ENCODE measurements around the gene HCFC1. TPM values are rescaled to one million over a fixed set of nuclear protein-coding genes. Genes with fewer than 3 reads are reported as not detected.

Gene HCFC1
- total and polyA plus RNA-seq, 2 of the 8 experiments (the other 6 are each of a cell fraction or from before 2014, with no cell fraction given) = 24.9 to 117 TPM

GRCh38 chrX:153971124-153971449, 531 bp downstream of the HCFC1 start:
- Histone ChIP-seq H4K5ac (ENCODE audit: insufficient read length, low read depth, low read length) (peak overlapping the region; percentile 96), H3K27ac (ENCODE audit: low read depth, low read length) (peak overlapping the region; percentile 99), H3K4me2 (ENCODE audit: insufficient read depth in 1 of 2, low read depth in 2 of 2, low read length in 2 of 2) (peak overlapping the region; percentile 66 to 69), H2BK120ac (replicated peaks; ENCODE audit: low read depth, low read length) (peak overlapping the region; percentile 83), H3K23ac (ENCODE audit: insufficient read length) (no peak overlapping the region), H3K79me1 (ENCODE audit: low read depth, low read length) (peaks cover 2% of the 10 kb centered on the region; the same call in 1 of the 2 replicates), H3K18ac (ENCODE audit: extremely low read depth, low read length) (peak overlapping the region; percentile 96), H2BK12ac (ENCODE audit: low read depth, low read length) (no peak overlapping the region), H3K79me2 (ENCODE audit: control insufficient read depth in 1 of 2, insufficient read depth in 2 of 2, low read length in 2 of 2) (peaks cover 36 to 46% of the 10 kb centered on the region in 2 experiments), H3K27me3 (replicated peaks in 1 of 4; ENCODE audit: control insufficient read depth in 3 of 4, extremely low read depth in 1 of 4, insufficient read depth in 3 of 4, low read length in 3 of 4) (no peaks in the 10 kb centered on the region), H2AK5ac (ENCODE audit: low read depth, low read length) (no peak overlapping the region), H2BK15ac (ENCODE audit: low read length) (no peak overlapping the region), H3K9me3 (ENCODE audit: insufficient read depth in 2 of 2, low read depth in 1 of 2, low read length in 1 of 2) (no peaks in the 10 kb centered on the region), H3K4me3 (ENCODE audit: extremely low read depth in 1 of 4, insufficient read depth in 2 of 4, low read depth in 3 of 4, low read length in 4 of 4) (peak overlapping the region; percentile 92 to 99 (median 95)), H4K8ac (ENCODE audit: extremely low read depth, insufficient read depth, low read length) (peak overlapping the region; percentile 100), H3K4me1 (replicated peaks in 1 of 4; ENCODE audit: control insufficient read depth in 3 of 4, insufficient read depth in 4 of 4, low read length in 3 of 4) (peaks cover 4 to 26% (median 15%) of the 10 kb centered on the region in 4 experiments), H2BK20ac (ENCODE audit: low read length) (no peak overlapping the region), H3K23me2 (ENCODE audit: low read depth, low read length) (peaks cover 8% of the 10 kb centered on the region; the same call in 1 of the 2 replicates), H4K91ac (replicated peaks; ENCODE audit: insufficient read length, low read length) (peak overlapping the region; percentile 100), H3K9ac (replicated peaks in 1 of 4; ENCODE audit: extremely low read depth in 1 of 4, low read depth in 3 of 4, low read length in 3 of 4) (peak overlapping the region; percentile 95 to 100 (median 99)), H2BK5ac (ENCODE audit: low read depth, low read length) (peak overlapping the region; percentile 99), H4K20me1 (replicated peaks in 1 of 2; ENCODE audit: control insufficient read depth in 1 of 2, insufficient read depth in 2 of 2, low read length in 2 of 2) (peaks cover 18 to 24% of the 10 kb centered on the region in 2 experiments), H2AFZ (ENCODE audit: low read length) (no peak overlapping the region), H3K36me3 (ENCODE audit: control insufficient read depth in 2 of 4, insufficient read depth in 4 of 4, low read length in 3 of 4) (no peaks in the 10 kb centered on the region), H3K14ac (ENCODE audit: insufficient read length) (no peak overlapping the region), H3K4ac (replicated peaks; ENCODE audit: insufficient read length, low read depth, low read length) (peak overlapping the region; percentile 98), H3K56ac (replicated peaks; ENCODE audit: insufficient read length, low read depth, low read length) (peak overlapping the region; percentile 97)
- ChIA-PET POLR2A (ENCODE audit: partially characterized antibody) (interaction anchor here (0.7 to 4.6 kb wide), 32 partner anchors 9 to 399 kb away, joined by 3 to 43 read pairs (median 4); partner anchors contain the start of genes ARHGAP4, IRAK1, L1CAM and SRPK3), CTCF (ENCODE audit: partially characterized antibody) (interaction anchor here (2.5 to 11.2 kb wide), 2 partner anchors 23 to 42 kb away, joined by 8 to 102 read pairs; partner anchors contain the start of gene RENBP)
- DNase-seq (ENCODE audit: low read depth in 1 of 2, low spot score in 2 of 2) (peak in 1 of 2 experiments; percentile 76), FAIRE-seq (no peak)
- WGBS, 2 experiments (ENCODE audit: extremely low coverage in 1 of 2, insufficient coverage in 1 of 2, insufficient read length in 1 of 2, insufficient replicate concordance in 2 of 2, low coverage in 1 of 2, low lambda C conversion rate in 2 of 2, missing lambda C conversion rate in 1 of 2) = 0% methylated on average over 5 of the region's 34 CpGs; no CpG with 5 or more reads in 1 of the 2 experiments
- TF ChIP-seq NANOG (IDR thresholded peaks at IDR 0.05; ENCODE audit: insufficient read depth, low read depth, low read length, poor library complexity, severe bottlenecking) = no peak
- TF ChIP-seq RXRA (IDR thresholded peaks at IDR 0.05; ENCODE audit: insufficient read depth, low read depth, low read length) = no peak
- TF ChIP-seq HDAC6 (IDR thresholded peaks at IDR 0.05; ENCODE audit: low read depth, low read length) = no peak
- TF ChIP-seq RBBP5 (IDR thresholded peaks at IDR 0.05; ENCODE audit: borderline replicate concordance, low read depth, low read length) = 0 out of 2 replicates have a peak, but pooled peaks have one; percentile 23
- no peak for TF ChIP-seq SAP30 (IDR thresholded peaks at IDR 0.05; ENCODE audit: insufficient read depth, insufficient replicate concordance, low read length)
- no peak for TF ChIP-seq EZH2 (IDR thresholded peaks at IDR 0.05; ENCODE audit: low read depth, low read length, severe bottlenecking)
- TF ChIP-seq FOSL1 (IDR thresholded peaks at IDR 0.05; ENCODE audit: insufficient read depth, low read depth, low read length) = no peak
- peak; percentile 68; the same call in 1 of the 2 replicates for TF ChIP-seq GABPA (IDR thresholded peaks at IDR 0.05; ENCODE audit: borderline replicate concordance, insufficient read depth, low read length)
- no peak for TF ChIP-seq USF2 (IDR thresholded peaks at IDR 0.05; ENCODE audit: low read length)
